NCI-H146 treated with DMSO at 0.1 percent for 48 hours (cell line): ENCODE results near the gene SSBP4.

Source experiments
- DNase-seq: peaks from one replicate; lab custom pipeline; 2025; ENCODE audit not compliant: unreplicated experiment; lab: John Stamatoyannopoulos, UW

The SSBP4 gene

GRCh38 chr19:18464646-18465045 is 45.4 kb downstream of the SSBP4 start:
- DNase-seq = peak; percentile 52

DNA sequence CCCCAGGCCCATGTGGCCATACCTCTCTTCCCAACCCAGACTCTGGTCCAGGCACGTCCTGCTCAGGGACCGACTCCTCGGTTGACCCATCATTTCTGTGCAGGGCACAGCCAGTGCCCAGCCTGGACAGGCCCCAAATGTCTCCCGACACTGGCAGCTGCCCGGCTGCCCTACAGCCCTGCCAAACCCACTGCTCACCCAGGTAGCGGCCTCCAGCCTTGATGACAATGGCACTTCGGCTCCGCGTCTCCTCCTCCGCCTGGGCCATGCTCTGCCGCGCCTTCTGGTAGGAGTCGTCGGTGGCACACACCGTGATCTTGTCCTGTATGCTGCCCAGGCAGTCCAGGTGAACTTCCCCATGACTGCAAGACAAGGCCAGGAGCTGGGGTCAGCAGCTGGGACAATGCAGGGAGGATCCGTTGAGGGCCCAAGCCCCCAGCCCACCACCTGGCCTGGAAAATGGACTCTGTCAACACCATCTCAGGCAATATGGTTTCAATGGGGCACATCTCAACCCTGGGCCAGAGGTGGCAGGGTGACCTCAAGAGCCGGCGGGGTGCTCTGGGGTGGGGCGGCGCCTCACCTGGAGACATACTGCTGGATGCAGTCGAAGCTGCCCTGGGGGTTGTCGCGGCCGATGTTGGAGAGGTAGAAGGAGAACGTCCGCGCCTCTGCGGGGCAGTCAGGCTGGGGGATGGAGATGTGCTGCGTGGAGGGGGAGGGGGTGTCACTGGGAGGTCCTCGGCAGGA is 46.2 kb downstream of the SSBP4 start:
- DNase-seq = no peak

DNA sequence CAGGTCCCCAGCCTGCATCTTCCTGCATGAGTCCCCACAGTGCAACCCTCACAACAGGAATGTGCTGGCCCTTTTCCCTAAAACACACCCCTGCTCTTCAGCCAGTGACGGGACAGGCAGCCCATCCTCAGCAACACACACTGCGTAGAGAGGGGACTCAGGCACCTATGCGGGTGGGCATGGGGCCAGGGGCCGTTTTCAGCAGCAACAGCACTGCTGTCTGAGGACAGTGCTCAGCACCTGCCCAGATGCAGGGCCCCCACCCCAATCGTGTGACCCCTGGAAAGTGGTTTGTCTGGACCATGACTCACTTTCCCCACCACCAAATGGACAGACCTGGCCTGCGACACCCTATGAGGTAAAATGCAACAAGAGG is 46.8 kb downstream of the SSBP4 start:
- no peak for DNase-seq

- DNase-seq = no peak
Observed at GRCh38 chr19:18466354-18466753, 47.2 kb downstream of the SSBP4 start.

DNA sequence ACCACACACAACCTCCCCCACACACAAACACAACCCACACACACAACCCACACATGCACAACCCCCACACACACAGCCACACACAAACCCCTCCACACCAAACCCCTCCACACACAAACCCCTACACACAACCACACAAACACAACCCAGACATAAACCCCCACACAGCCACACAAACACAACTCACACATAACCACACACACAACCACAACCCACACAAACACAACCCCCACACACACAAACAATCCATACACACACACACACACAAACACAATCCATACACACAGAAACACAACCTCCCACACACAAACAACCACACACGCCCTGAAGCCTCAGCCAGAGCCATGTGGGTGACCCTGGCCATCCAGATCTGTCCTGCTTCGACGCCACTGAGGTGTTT is 48.8 kb downstream of the SSBP4 start:
- no peak for DNase-seq

DNA sequence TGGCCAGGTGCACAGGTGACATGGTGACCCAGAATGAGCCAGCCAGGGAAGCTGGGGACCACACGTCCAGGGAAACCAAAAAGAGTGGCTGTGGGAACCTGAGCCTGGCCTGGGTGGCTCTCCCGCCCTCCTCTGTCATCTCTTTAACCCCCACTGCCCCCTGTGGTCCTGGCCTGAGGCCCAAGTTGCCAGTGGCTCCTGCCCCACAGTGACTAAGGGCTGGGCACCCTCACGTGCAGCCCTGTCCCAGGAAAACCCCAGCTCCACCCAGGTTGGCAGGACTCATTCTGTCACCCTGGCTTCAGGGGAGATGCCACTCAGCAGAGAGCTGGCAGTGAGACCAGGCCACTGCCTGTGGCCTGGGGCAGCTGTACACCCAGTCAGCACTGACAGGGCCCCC is 49.3 kb downstream of the SSBP4 start:
- DNase-seq = no peak

DNA sequence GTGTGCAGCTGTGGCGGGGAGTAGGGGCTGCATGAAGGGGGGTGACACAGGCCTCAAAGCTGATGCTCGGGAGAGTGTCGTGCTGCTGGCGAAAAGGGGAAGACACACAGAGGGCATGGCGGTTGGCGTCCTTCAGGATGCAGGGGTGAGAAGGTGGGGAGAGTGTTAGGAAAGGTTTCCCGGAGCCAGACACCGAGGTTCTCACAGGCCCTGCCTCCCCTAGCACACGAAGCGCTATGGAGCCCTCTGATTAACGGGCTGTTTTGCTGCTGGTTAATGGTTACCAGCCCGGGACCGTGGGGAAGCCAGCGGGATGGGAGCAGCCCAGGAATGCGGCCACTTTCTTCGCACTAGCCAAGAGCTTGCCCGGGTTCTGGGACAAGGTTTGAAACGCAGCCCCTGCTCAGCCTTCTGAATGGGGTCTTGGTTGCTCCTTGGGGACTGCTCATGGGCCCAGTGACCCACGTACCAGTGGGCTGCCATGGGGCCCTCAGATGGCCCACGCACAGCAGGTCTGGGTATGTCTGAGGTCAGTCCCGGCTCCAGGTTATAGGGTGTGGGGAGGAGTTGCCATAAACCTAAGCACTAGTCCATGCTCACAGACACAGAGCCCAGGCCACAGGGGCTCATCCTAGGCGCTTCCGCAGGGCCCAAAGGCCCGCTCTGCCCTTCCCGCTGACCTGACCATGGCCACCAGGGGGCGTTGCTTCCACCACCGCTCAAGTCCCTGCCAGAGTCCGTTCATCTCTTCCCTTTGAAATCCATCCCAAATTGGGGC is 50.1 kb downstream of the SSBP4 start:
- DNase-seq = no peak

DNA sequence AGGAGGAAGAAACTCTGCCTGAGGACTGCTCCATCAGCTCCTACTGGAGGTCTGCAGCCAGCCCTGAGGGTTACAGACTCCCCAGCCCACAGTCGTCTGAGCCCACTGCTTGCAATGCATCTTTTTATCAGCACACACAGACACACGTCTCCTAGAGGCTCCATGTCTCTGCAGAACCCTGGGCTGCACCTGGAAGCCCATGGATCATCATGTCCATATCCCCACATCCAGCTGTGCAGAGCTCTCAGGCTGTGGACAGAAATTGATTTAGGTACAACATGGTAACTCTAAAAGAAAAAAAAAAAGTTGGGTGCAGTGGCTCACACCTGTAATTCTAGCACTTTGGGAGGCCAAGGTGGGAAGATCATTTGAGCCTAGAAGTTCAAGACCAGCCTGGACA is 51.6 kb downstream of the SSBP4 start:
- no peak for DNase-seq

- no peak for DNase-seq
Observed at GRCh38 chr19:18473003-18473705, 54.0 kb downstream of the SSBP4 start.

DNA sequence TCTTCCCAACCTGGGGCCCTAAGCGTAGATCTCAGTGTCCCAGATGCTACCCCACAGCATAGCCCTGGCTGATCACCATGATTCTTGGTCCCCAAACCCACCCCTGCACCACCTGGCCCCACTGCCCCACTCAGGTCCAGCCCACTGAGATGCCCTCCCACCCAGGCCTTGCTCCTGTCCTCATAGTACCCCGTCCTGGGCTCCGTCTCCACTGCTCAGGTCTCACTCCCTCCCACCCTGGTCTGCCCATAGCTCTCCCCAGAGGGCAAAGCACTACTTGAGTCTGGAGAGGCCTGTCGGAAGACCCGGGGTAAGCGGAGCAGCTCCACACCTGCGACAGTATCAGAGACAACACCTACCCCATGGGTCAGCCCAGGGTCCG is 54.5 kb downstream of the SSBP4 start:
- DNase-seq = no peak

DNA sequence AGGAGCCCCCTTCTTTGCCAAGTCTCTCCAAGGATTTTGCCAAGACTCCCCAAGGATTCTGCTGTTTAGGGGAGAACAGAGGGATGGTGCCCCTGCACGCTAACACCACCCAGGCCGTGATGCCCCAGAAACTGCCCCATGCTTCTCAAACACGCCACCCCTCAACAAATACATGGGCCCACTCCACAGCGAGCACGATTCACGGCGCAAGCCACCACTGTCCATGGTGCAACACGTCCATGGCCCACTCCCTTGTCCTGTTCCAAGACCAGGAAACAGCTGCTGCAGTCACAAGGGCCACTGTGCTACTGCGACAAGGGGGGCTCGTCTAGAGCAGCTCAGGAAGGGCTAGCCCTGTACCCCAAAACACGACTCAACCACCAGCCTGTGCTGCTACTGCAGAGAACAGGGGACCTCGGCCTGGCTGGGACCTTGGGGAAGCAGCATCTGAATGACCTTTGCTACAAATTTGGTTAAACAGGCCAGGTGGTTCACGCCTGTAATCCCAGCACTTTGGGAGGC is 55.2 kb downstream of the SSBP4 start:
- DNase-seq = no peak

DNA sequence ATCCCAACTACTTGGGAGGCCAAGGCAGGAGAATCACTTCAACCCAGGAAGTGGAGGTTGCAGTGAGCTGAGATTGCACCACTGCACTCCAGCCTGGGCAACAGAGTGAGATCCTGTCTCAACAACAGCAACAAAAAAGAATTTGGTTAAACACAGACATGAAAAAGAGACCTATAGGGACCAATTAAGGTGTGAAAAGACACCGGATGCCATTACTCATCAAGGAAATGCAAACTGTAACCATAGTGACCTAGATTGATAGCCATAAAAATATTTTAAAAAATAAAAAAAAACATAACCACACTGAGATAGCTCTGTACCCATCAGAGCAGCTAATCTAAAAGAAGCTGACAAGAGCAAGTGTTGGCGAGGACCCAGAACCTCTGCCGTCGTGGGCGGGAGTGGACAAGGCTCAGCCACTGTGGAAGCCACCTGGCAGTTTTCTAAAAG is 55.8 kb downstream of the SSBP4 start:
- no peak for DNase-seq

- DNase-seq = no peak
Observed at GRCh38 chr19:18475762-18476331, 56.6 kb downstream of the SSBP4 start.

- no peak for DNase-seq
Observed at GRCh38 chr19:18476507-18477041, 57.4 kb downstream of the SSBP4 start.

- no peak for DNase-seq
Observed at GRCh38 chr19:18477042-18477779, 58.0 kb downstream of the SSBP4 start.

- DNase-seq = no peak
Observed at GRCh38 chr19:18477974-18478373, 58.8 kb downstream of the SSBP4 start.

DNA sequence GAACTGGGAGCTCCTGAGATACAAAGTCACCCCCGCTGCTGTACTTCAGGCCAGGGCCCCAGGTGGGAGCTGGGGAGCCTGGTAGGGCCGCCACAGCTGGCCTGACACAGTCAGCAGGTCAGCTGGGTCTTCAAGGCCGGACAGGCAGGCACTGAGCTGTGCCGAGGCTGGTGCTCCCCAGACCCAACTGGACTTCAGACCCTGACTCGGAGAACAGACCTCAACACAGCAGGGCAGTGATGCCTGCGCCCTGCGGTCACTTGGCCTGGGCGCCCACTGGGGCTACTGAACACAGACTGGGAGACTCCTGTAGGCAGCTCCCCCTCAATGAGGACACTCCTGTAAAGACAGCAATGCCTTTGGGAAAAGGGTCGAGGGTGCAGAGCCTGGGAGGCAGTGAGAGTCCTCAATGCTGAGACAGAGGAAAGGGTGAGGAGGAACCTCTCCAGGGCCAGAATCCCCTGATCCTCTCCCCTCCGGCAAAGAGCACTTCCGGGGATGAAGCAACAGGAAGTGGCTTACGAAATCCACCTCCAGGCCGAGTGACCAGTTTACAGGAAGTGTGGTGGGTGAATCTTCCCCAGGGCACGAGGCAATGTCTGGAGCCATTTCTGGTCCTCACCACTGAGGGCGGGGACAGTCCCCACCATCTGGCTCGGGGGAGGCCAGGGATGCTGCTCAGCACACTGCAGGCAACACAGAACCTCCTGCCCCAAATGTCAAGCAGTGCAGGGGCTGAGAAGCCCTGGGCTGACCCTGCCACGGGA is 59.5 kb downstream of the SSBP4 start:
- no peak for DNase-seq

DNA sequence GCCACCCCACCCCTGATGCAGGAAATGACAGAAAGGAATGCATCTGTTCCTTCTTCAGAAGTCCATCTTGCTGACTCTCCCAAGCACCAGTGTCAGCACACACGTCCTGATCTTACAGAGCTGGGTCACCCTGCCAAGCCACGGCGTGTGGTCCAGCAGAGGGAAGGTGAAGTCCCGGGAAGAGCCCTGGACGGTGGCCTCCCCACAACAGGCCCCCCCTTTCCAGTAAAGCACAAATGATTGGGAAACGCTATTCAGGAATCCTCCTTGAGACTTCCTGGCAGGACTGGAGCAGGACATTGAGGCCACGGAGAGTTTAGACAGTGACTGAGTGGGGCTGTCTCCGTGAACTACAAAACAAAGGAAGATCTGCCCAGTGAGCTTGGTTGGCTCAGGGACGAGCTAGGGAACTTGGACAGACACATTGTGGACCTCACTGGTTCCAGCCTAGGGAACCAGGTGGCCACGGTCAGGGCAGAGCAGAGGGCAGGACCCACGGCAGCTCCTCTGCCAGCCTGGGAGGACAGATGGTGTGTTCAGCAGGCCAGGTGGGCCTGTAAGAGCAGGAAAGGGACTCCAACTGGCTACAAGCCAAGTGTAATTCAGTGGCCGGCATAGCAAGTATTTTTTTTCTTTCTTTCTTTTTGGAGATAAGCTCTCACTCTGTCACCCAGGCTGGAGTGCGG is 61.0 kb downstream of the SSBP4 start:
- peak; percentile 51 for DNase-seq
